22Rv1 (cell line): Measurements from ENCODE around the gene LPAR6.

Experiments
- ZFX ChIP-seq: fragments of 450-650 bp; IDR thresholded peaks from 2 replicates; pipeline ENCODE4 v1.6.1; 2017; ENCODE audit warnings: antibody characterized with exemption, borderline replicate concordance
- TF ChIP-seq, protein P1 (sequence below): fragments of 450-650 bp; IDR thresholded peaks from 2 replicates; pipeline ENCODE4 v1.5.1; 2017; ENCODE audit warnings: mild to moderate bottlenecking

DNA sequence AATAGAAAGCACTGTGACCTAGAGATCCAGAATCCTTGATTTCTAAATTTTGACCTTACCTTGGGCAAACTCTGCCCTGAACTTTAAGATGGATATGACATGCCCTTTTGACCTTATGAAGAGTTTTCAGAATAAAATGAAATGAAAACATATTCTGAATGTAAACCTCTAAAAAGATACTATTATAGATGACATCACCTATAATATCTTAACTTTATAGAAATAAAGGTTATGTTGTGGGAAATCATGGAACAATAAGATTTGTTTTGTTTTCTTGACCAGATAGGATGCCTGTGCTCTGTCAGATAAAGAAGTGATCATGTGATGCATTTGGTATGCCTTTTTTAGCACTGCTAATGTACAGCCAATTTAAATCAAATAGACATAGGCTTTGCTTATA lies 13.1 kb upstream of the LPAR6 start:
- TF ChIP-seq, protein P1, sequence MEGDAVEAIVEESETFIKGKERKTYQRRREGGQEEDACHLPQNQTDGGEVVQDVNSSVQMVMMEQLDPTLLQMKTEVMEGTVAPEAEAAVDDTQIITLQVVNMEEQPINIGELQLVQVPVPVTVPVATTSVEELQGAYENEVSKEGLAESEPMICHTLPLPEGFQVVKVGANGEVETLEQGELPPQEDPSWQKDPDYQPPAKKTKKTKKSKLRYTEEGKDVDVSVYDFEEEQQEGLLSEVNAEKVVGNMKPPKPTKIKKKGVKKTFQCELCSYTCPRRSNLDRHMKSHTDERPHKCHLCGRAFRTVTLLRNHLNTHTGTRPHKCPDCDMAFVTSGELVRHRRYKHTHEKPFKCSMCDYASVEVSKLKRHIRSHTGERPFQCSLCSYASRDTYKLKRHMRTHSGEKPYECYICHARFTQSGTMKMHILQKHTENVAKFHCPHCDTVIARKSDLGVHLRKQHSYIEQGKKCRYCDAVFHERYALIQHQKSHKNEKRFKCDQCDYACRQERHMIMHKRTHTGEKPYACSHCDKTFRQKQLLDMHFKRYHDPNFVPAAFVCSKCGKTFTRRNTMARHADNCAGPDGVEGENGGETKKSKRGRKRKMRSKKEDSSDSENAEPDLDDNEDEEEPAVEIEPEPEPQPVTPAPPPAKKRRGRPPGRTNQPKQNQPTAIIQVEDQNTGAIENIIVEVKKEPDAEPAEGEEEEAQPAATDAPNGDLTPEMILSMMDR: no peak
- TF ChIP-seq ZFX: no peak
